ENCODE data around the gene VSIG10L.

The VSIG10L gene

DNA sequence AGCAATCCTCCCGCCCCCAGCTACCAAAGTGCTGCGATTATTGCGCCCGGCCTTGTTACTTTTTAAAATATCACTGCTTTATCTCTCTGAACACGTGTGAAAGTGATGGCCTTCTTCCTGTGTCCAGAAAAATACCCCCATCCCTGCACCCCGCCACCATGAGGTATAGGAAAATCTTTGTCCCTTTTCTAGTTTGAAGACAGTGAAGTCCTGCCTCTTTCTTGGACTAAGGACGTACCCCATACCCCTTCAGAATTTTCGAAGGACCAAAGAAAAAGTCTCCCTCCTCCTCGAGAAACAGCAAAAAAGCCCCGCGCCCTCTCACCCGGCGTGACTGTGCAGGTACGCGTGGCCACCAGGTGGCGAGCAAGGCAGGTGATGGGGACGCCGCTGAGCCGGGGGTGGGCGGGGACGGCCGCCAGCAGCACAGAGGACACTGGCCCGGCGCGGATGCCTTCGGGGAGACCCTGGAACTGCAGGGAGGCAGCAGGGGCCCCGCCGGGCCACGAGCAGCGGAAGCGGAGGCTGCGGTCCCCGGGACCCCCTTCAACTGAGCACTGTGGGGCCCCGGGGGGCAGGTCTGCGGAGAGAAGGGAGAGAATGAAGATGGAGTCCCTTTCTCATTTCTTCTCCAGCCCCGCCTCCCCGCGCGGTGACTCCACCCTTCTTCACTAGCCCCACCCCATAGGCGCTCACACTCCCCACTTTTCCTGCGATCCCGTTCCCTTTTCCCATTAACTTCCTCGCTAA, 3.2 kb downstream of the VSIG10L start:
- peak; percentile 75 for DNase-seq (ENCODE audit: low read depth)

DNA sequence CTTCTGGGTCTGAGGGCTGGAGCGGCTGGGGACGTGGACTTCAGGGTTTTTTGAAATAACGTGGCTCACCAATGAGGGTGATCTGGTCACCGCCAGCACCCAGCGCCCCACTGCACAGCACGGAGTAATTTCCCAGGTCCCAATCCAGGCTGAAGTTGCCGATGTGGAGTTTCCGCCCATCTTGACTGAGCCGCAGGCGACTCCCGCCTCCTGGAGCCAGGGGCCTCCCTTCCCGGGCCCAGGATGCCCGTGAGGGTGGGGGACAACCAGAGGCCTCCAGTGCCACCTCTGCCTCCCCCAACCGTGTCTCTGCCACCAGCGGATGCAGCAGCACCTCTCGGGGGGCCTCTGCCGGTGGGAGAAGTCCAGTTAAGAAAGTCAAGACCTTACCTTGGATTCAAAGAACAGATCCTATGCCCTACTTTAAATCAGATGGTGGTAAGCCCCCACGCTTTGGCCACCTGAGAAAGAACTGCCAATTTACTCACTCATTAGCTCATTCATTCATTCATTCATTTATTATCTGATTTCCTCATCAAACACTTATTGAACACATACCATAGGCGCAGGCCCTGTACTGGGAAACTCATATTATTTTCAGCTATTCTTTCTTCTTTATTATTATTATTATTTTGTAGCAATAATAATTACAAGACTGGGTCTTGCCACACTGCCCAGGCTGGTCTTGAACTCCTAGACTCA, 3.9 kb downstream of the VSIG10L start:
- DNase-seq (ENCODE audit: low read depth) = no peak

DNA sequence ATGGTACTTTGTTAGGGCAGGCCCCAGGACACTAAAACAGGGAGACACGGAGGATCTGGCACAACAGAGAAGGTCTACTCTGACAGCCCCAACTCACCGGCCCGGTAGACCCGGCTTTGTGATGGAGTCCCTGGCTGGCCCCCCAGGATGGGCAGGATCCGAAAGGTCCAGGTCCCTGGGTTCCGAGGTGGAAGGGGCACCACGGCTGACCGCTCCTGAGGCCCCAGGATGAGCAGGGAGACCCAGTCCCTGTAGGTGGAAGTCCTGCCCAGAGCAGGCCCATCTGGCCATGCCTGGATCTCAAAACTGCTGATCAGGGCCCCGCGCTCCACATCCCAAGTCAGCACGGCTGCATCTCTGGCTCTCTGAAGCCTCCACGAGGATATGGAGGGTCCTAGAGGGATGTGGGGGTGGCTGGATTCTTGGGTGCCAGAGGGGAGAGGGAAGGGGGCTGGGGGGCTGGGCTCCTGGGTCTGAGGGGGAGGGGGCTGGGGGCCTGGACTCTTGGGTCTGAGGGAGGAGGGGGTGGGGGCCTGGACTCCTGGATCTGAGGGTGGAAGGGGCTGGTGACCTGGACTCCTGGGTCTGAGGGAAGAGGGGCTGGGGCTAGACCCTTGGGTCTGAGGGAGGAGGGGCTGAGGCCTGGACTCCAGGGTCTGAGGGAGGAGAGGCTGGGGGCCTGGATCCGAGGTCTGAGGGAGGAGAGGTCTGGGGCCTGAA, 4.6 kb downstream of the VSIG10L start:
- no peak for DNase-seq (ENCODE audit: low read depth)

DNA sequence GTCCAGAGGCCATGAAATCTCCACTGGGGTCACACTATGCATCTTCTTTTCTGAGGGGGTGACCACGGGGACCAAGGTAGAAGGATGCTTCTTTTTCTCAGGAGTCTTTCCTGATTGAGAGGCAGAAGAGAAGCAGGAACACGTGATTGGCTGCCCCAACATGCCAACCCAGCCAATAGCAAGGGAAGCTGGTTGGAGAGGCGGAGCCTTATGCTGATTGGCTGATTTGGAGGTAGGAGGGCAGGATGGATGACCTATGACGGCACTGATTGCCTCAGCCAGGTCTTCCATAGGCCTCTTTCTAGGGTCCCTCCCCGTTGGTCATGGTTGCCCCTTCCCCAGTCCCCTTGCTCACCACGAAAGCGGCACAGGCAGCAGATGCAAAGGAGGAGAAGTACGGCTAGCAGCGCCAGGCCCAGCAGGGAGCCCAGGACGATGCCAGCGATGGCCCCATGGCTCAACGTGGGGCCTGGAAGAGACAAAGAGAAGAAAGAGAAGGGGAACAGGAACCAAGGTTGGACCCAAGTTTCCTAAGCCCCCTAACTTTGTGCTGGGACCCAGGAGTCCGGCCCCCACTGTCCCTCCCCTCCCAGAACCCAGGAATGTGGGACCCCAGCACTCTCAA, 8.0 kb downstream of the VSIG10L start:
- no peak for DNase-seq (ENCODE audit: low read depth)

DNA sequence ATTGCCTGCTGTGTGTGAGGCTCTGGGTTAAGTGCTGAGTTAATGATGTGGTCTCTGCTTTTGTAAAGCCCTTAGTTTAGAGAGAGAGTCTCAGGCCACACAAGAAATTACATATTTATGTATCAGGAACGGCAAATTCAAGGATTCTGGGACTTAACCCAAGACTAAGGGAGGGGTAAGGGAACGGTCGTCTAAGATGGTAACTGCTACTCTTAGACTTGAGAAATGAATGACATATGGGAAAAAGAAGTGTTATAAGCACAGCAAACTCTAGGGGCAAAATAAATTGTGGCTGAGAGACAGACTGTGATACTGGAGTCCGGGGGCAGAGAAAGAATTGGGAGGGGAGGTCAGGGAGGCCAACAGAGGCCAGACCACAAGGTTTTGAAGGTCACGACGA, 10.2 kb downstream of the VSIG10L start:
- no peak for DNase-seq (ENCODE audit: low read depth)

DNA sequence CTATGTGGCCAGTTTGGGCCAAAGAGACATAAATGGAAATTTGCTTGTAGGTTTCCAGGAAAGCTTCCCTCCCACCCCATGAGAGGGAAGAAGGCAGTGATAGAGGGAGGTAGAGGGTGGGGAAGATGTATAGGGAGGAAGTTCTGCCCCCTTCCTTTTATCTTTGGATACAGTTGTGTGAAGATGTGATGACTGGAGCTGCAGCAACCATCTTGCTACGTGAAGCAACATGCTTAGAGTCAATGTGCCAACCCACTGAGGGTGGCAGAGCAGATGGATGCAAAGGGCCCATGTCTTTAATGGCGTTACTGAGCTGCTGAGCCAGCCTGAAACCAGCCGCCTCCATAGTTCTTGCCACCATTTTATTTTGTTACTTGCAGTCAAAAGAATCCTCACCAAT, 10.7 kb downstream of the VSIG10L start:
- no peak for DNase-seq (ENCODE audit: low read depth)

DNA sequence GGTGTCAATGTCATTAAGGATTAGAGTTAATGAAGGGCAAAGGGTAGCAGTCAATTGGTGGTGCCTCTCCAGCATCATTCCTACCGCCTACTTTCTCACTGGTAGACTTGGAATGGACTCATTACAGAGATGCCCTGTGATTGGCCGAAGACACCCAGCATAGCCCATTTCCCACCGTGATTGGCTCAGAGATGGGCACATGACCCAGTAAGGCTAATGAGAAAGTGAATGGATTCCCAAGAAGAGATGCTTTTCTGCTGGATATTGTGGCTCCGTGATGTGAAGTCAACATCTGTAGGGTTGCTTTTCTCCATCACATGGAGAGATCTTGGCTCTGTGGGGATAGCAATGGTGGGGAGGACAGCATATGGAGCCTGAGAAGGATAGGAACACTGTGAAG, 11.6 kb downstream of the VSIG10L start:
- DNase-seq (ENCODE audit: low read depth) = no peak

DNA sequence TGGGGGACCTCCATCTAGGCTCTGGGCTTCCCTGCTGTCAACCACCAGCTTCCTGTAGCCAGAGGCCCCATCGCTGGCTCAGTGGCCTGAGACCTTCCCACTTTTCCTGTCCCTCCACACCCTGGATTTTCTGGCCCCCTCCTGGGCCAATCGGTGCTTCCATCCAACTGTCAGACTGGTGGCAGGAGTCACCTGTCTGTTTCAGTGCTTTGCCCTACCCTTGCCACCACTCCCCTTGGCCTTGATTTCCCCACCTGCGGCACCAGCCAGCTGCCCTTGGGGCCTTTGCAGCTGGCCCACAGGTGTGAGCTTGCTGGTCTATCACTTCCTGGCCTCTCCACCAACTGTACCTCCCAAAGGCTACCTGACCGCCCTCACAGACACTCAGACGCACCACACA, 12.5 kb downstream of the VSIG10L start:
- DNase-seq (ENCODE audit: low read depth) = no peak

DNA sequence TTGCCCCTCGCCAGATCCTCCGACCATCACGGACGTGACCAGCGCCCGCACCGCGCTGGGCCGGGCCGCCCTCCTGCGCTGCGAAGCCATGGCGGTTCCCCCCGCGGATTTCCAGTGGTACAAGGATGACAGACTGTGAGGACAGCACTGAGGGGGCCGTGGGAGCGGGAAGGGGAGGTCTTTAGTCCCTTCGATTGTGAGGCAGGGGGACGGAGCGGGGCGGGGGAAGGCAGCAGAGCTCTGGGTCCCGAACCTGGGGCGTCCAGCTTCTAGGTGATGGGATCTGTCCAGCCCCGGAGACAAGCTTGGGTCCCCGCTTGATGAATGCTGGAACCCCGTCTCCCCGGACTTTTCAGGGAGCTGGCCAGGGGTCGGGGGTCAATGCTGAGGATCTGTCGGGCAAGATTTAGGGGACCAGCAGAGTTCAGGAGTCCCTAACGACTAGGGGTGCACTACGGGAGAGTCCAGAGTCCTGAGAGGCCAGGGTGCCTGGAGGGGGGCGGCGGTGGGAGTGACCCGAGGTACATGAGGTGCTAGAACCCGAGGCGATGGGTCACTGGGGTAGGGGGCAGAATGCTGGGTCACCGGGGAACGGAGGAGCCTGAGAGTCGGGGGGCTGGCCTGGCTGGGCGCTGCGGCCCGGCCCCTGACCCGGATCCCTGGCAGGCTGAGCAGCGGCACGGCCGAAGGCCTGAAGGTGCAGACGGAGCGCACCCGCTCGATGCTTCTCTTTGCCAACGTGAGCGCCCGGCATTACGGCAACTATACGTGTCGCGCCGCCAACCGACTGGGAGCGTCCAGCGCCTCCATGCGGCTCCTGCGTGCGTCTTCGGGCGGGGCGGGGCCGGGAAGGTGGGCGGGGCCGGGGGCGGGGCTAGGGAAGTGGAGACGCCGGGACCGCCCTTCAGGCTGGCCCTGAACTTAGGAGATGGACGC, 14.6 kb downstream of the VSIG10L start:
- peak; percentile 38 for DNase-seq (ENCODE audit: low read depth)

DNA sequence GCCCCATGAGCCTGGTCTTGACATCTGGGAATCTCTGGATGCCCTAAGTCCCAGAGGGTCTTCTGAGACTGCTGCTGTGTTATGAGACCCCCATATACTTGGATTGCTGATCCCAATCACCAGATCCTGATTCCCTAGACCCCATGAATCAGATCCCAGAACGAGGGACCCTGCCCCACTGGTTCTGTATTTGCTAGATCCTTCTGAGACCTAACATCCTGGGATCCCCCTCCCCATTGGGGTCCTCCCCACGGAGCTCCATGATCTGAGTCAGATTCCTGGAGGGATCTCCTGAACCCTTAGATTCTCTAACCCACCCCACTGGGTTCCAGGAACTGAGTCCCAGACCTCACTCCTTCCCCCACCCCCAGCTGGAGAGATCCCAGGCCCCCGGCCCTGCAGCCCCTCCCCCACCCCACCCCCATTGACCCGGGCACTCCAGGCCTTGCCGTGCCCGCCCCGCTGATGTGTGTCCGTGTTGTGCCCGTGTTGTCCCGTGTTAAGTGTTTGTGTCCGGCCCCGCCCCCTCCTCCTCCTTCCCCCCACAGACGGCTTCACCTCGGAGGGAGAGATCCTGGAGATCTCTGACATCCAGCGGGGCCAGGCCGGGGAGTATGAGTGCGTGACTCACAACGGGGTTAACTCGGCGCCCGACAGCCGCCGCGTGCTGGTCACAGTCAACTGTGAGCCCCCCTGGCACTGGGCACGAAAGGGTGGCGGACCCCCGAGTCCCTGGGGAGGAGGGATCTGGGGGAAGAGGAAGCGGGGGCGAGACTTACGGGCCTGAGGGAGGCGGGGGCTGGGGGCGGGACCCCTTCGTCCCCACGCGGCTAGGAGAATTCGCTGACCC, 15.5 kb downstream of the VSIG10L start:
- DNase-seq (ENCODE audit: low read depth) = no peak

DNA sequence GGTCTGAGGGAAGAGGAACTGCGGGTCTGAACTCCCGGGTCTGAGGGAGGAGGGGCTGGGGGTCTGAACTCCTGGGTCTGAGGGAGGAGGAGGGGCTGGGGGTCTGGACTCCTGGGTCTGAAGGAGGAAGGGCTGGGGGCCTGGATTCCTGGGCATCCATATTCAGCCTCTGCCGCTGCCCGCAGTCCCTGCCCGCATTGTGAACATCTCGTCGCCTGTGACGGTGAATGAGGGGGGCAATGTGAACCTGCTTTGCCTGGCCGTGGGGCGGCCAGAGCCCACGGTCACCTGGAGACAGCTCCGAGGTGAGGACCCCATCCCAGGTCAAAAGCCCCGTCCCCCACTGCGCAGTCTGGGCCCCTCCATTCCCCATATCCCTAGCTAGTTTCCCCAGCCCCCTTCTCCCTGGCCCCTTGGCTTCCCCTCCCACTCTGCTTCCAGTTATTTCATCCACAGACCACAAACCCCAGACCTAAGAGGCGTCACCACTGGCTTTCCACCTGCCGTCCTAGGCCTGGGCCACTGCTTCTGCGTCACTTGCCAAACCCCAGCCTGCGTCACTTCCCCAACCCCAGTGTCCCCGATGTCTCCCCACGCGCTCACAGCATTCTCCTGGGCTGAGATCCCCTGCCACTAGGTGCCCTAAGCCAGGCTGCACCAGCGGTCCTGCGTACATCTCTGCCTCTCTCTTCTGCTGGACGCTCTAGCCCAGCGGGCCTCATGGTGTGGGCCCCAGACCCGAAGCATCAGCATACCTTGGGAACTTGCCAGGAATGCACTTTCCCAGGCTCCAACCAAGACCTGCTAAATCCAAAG, 16.6 kb downstream of the VSIG10L start:
- no peak for DNase-seq (ENCODE audit: low read depth)

DNA sequence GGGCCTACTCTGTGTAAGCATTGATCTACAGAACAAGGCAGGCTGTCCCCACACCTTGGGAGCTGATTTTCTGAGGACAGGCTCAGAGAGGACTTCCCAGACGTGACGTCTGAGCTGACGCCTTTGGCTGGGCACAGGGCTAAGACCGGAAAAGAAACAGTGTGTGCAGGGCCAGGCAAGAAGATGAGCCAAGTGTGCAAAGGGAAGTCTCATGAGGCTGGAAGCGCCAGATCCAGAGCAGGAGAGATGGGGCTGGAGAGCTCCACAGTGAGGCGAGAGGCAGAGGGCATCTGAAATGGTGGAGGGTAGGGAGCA, 17.8 kb downstream of the VSIG10L start:
- DNase-seq (ENCODE audit: low read depth) = no peak

DNA sequence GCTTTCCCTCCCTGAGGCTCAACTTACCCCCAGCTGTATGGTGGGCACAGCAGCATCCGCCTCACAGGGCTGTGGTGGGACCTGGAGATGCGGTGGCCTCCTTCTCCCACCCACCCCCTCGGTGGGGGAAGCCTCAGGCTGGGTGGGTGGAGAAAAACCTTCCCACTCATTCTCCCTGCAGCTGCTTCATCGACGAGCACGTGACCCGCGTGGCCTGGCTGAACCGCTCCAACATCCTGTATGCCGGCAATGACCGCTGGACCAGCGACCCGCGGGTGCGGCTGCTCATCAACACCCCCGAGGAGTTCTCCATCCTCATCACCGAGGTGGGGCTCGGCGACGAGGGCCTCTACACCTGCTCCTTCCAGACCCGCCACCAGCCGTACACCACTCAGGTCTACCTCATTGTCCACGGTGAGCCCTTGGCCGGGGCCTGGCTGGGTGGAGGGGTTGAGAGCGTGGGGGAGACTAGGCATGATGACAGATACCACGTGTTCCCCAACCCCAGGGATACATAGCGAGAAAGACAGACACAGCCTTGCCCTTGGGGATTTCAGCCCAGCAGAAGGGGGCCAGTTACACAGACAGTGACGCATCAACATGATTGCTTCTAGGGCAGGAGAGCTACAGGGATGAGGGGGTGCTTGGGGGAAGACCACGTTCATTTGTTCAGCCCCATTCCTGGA, 18.3 kb downstream of the VSIG10L start:
- no peak for DNase-seq (ENCODE audit: low read depth)

DNA sequence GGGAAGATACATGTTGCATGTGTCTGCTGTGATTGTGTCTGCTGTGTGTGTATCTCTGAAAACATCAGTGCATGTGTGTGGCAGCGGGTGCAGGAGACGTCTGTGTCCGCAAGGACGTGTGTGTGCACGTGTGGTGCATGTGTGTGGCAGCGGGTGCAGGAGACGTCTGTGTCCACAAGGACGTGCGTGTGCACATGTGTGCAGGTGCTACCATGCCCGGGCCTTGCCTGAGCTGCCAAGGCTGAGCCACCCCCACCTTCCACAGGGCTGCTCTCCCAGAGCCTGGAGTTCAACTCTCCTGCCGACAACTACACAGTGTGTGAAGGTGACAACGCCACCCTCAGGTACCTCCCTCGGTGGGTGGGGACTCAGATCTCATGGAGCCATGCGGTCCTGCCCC, 20.1 kb downstream of the VSIG10L start:
- no peak for DNase-seq (ENCODE audit: low read depth)

DNA sequence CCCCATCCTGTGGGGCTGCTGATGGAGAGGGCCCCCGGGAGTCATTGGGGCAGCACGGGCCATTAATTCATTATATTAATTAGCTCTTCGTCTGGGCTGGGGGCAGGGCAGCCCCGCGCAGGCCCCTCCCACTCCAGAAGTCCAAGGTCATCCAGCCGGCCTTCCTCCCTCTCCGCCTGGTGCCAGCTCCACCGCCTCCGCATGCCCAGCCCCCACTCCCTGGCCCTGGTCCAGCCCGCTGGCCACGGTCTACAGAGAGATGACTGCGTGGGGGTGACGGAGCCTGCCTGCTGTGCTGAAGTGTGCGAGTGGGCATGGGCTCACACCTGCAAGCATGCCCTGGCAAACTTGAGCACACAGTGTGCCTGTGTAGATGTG, 21.7 kb downstream of the VSIG10L start:
- no peak for DNase-seq (ENCODE audit: low read depth)

DNA sequence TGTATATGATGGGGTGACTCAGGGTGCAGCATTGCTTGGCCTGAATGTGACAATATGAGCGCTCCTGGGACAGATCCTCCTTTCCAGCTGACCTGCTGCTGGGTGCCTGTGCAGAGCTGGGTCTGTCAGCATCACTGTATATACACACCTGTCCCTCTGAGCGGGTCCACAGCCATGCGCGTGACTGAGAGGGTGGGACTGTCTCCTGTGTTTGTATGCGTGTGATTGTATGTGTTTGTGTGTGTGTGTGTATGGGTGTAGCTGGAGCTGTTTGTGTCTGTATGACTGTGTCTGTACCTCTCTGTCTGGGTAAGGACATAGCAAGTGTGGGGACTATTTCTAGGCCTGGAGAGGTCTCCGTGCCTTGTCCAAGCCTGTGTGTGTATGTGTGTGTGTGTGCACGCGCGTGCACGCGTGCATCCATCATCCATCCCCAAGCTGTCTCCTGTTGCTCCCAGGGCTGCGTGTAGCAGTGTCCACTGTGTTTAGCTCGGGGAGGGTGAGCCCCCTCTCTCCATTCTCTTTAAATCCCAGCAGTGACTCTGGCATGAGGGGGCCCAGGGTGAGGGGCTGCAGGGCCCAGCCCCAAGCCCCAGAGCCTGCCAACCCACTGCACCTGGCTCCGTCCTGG, 22.2 kb downstream of the VSIG10L start:
- DNase-seq (ENCODE audit: low read depth) = no peak

DNA sequence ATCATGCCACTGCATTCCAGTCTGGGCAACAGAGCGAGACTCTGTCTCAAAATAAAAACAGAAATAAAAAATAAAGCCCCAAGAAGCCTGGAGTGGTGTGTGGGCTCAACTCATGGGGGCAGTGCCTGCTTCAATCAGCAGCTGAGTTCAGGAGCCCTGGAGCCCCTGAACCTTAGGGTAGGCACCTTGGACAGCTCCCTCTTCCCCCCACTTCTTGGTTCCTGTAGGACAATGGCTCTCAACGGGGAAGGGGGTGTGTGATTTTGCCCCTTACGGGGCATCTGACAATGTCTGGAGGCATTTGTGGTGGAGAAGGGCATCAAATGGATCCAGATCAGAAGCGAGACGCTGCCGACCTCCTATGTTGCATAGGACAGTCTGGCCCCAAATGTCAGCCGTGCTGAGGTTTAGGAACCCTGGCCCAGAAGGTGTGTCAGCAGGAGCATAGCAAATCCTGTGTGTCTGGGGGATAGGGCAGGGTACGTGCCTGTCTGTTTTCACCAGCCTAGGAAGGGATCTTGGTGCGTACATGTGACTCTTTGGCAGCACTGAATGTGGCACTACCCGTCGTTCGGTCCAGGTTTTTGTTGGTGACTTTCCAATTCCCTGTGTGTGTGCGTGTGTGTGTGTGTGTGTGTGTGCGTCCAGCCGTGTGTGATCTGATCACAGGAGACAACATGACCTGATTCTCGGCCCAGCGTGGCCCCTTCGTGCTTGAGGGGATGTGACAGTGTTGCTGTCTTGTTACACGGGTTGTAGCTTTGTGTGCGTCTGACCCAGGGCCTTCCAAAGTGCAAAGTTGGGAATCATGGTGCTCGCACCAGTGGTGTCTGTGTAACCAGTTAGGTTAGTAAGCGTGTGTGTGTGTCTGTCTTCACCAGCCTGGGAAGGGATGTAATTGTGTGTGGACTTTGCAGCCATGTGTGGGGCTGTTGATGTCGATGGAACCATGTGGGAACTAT, 23.0 kb downstream of the VSIG10L start:
- no peak for DNase-seq (ENCODE audit: low read depth)

DNA sequence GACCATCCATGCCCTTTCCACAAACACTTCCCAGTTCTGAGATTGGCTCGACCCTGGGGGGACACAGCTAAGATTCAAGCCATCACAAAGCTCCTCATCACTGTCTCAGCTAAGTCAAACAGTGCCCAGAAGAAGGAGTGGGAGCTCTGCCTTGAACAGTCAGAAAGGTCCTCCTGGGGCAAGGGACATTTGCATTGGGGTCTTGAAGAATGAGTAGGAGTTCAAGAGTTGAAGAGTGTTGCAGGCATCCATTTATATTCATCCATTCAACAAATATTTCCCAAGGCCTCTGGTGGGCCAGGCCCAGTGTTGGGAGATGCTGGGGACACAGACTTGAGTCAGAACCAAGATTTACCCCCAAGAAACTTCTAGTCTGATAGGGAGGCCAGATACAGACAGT, 24.0 kb downstream of the VSIG10L start:
- DNase-seq (ENCODE audit: low read depth) = no peak

All from stimulated activated CD8-positive, alpha-beta memory T cell treated with anti-CD3 and anti-CD28 coated beads, Interleukin-7, amount 100 ng/mL, for 24 hours (primary cell).